ENCODE measurements around the gene CHMP4A.
A peak's percentile ranks its signal among the peaks of the same experiment; 100 is the strongest.

The CHMP4A gene

DNA sequence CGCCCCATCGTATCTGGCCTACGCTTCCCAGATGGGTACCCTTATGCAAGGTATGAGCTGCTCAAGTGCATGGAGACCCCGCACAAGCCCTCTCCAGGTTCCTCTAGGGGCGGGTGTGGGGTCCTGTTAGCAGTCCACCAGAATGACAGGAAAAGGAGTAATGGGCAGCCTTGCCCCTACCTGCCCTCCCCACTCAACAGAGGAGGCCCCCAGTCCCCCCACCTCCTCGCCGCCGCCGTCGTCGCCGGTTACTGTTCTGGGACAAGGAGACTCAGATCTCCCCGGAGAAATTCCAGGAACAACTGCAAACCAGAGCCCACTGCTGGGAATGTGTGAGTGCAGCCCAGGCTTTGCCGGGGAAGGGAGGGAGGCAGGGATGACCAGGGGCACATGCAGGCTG, 35.4 kb downstream of the CHMP4A start:
- no peak for DNase-seq (ENCODE audit: low read depth)

DNA sequence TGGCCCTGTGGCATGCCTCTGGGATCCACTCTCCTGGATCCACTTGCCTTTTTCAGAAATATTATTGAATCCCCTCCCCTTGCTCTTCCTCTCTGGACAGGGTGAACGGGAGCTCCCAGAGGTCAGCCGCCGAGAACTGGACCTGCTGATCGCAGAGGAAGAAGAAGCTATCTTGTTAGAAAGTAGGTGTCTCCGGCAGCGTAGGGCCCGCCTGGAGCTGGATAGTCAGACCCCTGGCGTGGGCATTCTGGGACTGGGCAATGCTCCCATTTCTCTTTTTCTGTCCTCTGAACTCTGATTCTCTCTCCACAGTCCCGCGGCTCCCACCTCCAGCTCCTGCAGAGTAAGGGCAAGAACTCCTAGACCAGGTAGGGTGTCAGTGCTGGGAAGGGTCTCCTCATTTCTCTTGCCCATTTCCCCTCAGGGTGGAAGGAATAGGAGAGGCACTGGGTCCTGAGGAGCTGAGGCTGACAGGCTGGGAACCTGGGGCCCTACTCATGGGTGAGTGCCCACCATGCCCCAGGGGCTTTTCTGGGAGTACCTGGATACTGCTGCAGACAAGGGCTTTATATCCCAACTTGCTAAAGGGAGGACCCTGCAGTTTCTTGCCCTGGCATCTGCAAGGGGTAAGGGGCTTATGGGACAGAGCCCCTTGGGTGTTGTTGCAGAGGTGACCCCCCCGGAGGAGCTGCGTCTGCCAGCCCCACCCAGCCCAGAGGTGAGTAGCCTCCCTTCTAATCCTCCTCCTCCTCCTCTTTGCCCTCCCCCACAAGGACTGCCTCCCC, 36.1 kb downstream of the CHMP4A start:
- no peak for DNase-seq (ENCODE audit: low read depth)

DNA sequence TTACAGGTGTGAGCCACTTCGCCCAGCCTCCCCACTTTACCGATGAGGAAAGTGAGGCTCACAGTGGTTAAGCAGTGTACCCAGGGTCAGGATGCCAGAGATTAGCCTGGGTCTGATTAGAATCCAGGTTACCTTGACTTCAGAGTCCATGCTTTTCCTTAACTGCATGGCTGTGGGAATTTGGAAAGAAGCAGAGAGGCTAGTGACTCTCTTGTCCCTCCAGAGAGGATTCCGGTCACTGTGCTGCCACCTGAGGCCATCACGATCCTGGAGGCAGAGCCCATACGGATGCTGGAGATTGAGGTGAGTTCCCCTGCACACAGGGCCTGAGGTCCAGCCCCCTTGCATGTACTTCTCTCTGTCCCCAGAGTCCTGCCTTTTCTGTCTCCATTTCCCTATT, 36.7 kb downstream of the CHMP4A start:
- DNase-seq (ENCODE audit: low read depth): no peak

DNA sequence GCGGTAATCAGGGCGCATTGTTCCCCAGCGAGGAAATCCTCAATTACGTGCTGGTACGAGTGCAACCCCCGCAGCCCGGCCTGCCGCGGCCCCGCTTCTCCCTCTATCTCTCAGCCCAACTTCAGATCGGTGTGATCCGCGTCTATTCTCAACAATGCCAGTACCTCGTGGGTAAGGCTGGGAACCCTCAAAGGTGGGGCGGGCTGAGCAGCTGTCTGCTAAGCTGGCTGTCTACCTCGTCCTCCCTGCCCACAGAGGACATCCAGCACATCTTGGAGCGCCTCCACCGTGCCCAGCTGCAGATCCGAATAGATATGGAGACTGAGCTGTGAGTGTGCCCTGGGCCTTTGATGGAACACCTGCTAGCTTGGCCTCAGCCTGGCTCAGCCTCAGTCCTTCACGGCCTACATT, 40.4 kb downstream of the CHMP4A start:
- DNase-seq (ENCODE audit: low read depth): no peak

DNA sequence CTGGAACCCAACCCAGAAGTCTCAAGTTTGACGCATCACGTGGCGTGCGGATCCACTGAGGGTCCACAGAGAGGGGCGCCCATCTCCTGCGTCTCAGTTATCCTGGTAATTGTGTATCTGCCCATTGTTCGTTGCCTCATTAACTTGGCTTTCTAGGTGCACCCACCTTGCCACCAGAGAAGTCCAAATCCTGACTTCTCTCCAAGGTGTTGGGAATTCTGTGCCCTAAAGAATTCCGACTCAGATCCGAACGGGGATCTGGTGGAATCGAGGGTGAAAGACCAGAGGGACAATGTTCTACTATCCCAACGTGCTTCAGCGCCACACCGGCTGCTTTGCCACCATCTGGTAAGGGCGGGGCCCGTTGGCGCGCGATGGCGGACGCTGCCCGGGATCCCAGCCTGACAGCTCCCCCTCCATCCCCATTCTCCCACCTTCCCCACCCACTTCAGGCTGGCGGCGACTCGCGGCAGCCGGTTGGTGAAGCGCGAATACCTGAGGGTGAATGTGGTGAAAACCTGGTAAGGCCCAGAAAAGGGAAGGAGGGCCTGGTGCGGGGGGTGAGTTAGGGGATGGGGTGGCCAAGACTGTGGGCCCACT, 40.9 kb downstream of the CHMP4A start:
- DNase-seq (ENCODE audit: low read depth): no peak

DNA sequence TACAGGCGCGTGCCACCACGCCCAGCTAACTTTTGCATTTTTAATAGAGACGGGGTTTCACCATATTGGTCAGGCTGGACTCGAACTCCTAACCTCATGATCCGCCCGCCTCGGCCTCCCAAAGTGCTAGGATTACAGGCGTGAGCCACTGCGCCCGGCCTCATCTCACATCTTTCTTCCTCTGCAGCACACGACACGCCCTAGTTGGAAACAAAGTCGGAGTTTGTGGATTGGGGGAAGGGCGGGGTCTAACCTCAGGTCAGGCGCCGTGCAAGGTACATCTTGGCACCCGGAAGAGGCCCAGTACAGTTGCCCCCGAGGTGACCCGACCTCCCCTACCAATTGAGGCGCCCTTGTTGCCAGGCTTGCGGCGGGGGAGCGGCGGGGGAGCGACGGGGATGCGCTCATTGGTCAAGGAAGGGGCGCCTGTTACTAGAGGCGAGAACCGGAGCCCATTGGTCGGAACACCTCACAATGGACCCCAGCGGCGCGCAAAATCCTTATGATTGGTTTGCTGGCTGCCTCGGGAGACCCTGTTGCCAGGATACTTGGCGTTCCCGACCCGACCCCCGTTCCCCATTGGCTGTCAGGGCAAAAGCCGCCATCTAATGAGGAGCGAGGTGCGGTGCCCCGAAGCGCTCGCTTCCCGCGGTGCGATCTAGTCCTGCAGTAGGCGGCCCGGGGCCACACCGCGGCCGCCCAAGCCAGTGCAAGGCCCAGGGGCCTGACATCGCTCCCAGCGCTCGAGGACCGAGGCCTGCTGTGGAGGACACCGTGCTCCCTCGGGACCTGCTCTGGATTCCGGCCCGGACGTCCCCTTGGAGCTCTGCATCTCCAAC, 41.6 kb downstream of the CHMP4A start, which contains the start of gene REC8:
Gene REC8 (plus strand): TSS at position 659 of the 839 bp plus-strand sequence. CDS start 473 bp downstream, outside the sequence.
- DNase-seq (ENCODE audit: low read depth): no peak

DNA sequence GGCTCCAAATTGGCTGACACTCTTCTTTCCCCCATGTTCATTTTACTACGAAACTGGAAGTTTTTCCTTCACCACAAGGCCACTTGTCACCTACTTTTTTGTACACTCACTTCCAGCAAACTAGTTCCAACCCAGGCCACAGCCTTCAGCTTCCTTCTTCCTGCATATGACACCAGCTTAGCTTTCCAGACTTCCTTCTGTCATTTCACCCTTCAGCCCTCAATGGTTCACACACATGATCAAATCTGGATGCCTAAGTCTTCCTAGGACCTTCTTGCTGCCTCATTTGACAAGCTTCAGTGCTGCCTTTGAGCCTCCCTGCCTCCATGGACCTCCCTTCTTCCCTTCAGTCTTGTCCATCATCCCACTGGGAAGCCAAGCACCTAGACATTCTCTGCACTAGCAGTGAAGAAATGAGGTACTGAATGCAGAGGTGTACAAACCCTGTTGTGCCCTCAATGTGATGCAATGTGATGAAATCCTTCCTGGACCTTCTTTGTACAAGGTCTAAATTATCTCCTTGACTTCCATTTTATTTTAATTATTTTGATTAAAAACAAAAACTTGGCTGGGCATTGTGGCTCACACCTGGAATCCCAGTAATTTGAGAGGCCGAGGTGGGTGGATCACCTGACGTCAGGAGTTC, 45.7 kb downstream of the CHMP4A start:
- DNase-seq (ENCODE audit: low read depth): no peak

DNA sequence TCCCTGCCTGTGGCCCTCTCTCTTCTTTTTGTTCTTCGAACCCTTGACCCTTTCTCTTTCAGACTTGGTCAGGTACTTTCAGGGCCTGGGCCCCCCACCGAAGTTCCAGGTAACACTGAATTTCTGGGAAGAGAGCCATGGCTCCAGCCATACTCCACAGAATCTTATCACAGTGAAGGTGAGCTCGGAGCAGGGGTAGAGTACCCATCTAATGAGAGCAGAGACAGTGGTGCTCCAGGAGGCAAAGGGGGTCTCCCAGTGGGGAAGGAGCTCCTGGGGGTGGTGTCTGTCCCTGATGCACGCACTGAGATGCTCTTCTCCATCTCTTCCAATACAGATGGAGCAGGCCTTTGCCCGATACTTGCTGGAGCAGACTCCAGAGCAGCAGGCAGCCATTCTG, 47.5 kb downstream of the CHMP4A start:
- no peak for DNase-seq (ENCODE audit: low read depth)

DNA sequence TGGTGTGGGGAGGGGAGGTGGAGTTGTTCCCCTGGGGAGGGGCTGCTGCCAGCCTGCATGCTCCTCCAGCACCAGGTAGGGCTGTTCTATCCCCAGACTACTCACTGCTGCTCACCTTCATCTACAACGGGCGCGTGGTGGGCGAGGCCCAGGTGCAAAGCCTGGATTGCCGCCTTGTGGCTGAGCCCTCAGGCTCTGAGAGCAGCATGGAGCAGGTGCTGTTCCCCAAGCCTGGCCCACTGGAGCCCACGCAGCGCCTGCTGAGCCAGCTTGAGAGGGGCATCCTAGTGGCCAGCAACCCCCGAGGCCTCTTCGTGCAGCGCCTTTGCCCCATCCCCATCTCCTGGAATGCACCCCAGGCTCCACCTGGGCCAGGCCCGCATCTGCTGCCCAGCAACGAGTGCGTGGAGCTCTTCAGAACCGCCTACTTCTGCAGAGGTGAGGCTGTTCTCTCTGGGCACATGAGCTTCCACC, 48.7 kb downstream of the CHMP4A start:
- DNase-seq (ENCODE audit: low read depth): no peak

DNA sequence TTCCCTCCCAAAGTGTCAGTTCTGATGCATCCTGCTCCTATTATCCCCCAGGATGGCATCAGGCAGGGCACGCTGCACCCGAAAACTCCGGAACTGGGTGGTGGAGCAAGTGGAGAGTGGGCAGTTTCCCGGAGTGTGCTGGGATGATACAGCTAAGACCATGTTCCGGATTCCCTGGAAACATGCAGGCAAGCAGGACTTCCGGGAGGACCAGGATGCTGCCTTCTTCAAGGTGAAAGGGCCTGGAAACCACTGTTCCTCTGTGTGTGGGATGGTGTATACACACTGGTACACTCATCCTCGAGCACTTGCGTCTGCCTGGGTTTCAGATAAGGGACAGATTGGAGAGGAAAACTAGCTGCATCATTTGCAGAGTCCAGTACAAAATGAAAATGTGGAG, 51.2 kb downstream of the CHMP4A start:
- DNase-seq (ENCODE audit: low read depth): no peak

DNA sequence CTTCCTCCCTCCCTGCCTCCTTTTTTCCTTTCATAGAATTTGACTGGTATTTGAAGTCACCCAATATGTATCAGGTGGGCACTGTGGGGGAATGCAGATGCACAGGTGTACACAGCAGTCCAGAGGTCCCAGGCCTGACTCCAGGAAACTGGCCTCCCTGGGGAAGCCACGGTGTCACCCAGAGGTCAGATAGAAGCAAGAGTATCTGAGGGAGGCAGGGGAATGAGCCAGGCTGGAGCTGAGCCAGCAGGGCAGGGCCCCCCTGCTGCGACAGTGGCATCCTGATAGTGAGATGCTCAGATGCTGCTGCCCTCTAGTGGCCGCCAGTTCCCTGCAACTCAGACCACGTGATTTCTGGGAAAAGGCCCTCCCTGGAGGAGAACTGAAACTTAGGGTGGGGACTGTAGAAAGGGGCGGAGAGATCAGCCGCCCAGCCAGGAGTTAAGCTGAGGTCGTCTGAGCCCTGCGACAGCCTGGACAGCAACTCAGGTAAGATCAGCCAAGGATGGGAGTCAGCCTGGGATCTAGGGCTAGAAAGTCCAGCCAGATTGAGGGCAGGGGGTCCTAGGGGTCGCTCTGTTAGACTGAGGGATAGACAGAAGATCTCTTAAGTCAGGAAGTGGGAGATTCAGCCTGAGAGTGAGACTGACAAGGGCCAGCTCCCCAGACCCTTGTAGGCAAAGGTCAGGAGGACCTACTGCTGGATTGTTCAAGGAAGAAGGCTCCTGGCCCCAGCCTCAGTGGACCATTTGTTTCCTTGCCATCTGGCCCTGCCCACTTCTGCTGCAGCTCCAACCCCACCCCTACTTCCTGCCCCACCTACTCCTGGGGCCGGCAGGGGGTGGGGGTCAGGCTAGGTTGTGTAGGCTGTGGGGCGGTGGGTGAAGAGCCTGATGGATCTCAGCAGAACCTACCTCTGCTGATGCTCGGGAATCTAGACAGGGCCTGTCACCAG, 52.2 kb downstream of the CHMP4A start, which contains the start of gene IRF9:
Gene IRF9 (plus strand): TSS at position 416 of the 955 bp plus-strand sequence. CDS start 880 bp downstream, outside the sequence.
- peak; percentile 93 for DNase-seq (ENCODE audit: low read depth)

DNA sequence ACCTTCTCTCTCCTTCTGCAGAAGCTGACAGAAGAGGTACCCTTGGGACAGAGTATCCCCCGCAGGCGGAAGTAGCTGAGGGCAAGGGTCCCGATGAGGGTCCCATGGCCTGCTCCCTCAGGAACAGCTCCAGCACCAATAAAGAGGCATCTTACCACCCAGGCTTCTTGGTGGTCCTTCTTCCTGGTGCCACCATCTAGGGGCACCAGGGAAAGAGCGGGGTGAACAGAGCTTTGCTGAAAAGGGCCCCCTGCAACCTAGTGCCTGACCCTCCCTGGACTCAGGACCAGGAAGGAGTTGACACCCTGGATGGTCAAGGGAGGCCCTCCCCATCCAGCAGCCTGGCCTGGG, 52.8 kb downstream of the CHMP4A start:
- DNase-seq (ENCODE audit: low read depth): no peak

DNA sequence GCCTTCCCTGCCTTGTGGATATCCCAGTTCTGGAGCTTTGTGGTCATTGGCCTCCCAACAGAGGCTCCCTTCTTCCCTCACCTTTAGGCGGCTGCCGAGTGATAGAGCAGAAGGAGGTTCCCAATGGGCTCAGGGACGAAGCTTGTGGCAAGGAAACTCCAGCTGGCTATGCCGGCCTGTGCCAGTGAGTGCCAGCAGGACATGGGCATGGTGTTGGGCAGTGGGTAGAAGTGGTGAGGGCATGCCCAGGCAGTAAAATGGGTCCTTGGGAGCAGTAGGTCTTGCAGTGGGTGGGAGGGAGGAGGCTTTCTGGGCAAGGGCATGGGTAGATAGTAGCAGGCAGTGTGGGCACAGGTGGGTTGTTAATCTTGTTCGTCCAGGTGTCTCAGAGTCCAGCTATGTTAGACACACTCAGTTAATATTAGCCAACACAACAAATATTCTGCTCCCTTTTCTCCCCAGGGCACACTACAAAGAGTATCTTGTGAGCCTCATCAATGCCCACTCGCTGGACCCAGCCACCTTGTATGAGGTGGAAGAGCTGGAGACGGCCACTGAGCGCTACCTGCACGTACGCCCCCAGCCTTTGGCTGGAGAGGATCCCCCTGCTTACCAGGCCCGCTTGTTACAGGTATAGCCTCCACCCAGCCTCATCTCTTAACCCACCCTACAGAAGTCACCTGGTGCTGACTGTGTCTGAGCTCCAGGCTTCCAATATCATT, 53.4 kb downstream of the CHMP4A start:
- DNase-seq (ENCODE audit: low read depth): no peak
